Body of pancreas (tissue), 4 donors: ENCODE measurements around the gene MAGI3.

Source experiments
- CTCF ChIP-seq, 7 experiments: fragments of 450-650 bp in 4 of 7; fragments of 200-600 bp in 3 of 7; sonication (generic) in 3 of 7; IDR thresholded peaks; one replicate each; pipeline ENCODE4 v1.5.1; 2016 to 2019; ENCODE audit warnings: antibody characterized with exemption in 7 of 7
- POLR2A ChIP-seq, 3 donors: fragments of 450-650 bp; IDR thresholded peaks; one replicate each; pipeline ENCODE4 v1.6.1; 2016; ENCODE audit warnings: antibody characterized with exemption in 3 of 3, mild to moderate bottlenecking in 2 of 3

GRCh38 chr1:113508364-113509164, 118.2 kb downstream of the MAGI3 start:
- TF ChIP-seq CTCF (IDR thresholded peaks at IDR 0.05) (no peak), POLR2A (IDR thresholded peaks at IDR 0.05) (no peak)
